Activated CD8-positive, alpha-beta memory T cell treated with anti-CD3 and anti-CD28 coated beads, Interleukin-2, amount 50 U/mL, for 48 hours (primary cell): ENCODE measurements around the gene IGIP.

Experiments
- DNase-seq: peaks from one replicate; pipeline ENCODE4 v3.0.0-alpha.2; 2020

IGIP gene

DNA sequence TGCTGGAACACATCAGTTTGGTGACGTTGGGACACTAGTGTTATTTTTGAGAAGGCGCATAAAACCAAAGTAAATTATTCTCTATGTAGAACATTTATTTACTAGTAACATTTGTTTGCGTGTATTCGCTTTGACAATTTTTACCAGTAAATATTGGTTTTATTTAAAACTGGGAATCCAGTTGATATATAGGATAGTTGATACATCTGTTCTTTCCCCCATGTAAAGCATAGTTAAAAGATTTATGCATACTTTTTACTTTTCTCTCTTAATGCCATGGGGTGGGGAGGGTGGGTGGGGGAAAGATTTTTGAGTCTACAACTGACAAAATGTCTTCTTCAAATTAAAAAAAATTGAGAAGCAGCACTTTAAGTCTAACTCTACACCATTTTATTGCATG is at the start of gene IGIP:
IGIP (plus strand) TSS at position 301 of the 400 bp plus-strand sequence. CDS start 2,540 bp downstream, outside the sequence.
- no peak for DNase-seq

DNA sequence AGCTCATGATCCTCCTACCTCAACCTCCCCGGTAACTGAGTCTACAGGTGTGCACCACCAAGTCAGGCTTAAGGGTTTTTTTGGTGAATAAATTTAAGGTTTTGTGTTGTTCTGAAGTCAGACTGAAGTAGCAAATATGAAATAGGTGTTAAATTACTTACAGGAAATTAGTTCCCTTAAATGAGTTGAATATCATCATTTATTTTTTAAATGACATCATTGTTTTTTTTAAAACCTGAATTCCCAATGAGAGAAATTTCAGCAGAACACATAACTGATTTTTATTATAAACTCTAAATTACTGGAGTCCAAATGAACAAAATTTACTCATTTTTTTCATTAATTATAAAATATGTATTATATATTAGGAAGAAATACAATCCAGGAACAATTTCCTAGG is 49.6 kb upstream of the IGIP start:
- DNase-seq, result no peak

DNA sequence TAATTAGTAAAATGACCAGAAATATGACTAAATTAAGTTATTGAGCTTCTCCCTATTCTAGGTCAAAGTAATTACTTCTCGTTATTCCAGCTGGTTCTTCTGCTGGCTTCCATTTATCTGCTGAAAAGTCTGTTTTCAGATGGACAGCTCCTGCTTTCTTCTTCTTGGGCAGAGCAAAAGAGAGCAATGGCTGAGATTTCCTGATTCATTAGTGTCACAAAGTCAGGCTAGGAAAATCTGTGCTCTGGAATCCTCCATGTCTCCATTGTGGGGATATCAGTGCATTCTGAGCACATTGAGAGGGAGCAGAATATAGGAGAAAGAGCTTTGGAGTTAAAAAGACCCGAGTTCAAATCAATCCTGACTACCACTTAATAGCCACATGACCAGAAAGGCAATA is 48.9 kb upstream of the IGIP start:
- no peak for DNase-seq

DNA sequence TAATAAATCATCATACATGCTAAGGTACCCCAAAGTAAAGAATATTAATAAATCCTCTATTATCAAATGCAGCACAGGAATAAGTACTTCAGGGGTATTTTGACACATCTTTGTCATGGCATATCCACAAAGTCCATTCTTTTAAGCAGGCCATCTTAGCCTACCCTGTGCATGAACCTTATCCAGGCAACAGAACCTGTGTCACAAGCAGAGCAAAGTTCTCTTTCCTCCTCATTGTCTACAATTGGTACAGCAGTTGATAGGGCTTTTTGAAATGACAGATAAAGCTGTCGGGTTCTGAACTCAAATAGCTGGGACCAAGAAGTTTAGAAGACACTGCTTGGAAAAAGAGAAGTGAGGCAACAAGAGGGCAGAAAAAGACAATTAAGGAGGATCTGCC is 42.6 kb upstream of the IGIP start:
- DNase-seq, result no peak

DNA sequence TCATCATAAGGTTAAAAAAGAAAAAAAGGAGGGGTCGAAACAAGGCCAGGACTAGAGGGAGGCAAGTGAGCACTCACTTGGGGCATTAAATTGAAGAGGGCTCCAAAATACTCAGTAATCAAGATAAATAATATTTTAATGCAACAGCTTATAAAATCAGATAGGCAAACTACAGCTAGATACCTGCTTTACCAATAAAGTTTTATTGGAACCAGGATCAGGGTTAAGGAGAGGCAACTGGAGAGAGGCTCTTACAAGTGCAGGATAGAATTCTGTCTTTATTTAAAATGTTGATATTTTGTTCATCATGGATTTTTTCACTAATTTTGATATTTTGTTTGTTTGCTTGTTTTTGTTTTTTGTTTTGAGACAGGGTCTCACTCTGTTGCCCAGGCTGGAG is 42.1 kb upstream of the IGIP start:
- DNase-seq, result no peak

DNA sequence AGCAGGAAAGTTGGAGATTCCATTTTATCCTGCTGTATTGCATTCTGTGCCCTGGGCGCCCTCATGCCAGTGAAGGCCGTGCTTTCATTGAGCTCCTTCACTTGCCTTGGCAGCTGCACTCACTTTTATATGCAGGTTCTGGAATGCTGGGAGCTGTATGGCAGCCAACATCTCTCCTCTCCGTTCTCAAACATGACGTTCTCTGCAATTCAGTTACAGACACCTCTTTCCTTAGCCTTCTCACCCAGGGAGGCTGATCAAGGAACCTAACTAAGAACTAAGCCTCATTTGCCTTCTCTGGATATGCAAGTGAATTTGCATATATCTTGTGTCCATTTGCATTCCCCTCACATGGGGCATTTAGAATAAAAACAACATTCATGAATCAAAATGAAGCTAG is 41.2 kb upstream of the IGIP start:
- DNase-seq, result no peak

DNA sequence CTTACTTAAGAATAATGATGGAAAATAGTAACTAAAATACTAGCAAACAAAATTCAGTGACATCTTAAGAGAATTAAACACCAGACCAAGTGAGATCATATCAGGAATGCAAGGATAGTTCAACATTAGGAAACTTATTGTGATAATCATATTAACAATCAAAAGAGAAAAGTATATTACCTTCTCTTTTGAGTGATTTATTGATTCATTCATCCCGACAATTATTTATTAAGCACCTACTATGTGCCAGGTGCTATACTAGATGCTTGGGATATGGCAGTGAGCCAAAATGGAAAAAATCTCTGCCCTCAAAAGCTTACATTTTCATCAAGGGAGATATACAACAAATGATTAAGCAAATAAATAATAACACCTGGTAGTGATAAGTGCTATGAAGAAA is 35.5 kb upstream of the IGIP start:
- DNase-seq, result no peak

DNA sequence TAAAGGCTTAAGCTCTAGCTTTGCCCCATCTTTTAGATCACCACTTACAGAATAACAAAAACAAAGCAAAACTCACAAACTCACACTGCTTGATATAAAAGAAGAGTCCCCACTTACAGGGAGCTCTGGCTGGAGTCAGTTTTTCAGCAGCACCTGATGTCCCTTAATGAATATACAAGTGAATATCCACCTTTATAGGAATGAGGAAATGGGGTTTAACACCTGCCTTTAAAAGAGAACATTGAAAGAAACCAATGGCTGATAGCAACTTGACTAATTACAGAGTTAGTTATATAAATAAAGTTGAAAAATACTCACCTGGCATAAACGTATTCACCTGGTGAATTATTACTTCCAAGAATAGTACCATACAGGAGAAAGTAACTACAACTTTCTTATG is 32.6 kb upstream of the IGIP start:
- DNase-seq, result no peak

DNA sequence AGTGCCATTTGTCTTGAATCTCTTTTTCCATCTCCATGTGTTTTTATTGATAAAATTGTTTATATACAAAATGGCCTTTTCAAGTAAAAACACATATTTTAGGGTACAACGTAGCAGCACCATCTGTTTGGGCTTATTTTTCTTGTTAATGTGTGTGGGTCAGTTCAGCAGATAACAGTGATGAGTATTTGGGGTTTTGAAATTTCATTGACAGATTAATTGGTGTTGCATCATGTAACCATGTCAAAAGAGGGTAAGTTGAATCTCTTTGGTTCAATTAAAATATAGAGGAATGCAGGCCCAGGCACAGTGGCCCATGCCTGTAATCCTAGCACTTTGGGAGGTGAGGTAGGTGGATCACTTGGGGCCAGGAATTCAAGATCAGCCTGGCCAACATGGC is 31.9 kb upstream of the IGIP start:
- no peak for DNase-seq

DNA sequence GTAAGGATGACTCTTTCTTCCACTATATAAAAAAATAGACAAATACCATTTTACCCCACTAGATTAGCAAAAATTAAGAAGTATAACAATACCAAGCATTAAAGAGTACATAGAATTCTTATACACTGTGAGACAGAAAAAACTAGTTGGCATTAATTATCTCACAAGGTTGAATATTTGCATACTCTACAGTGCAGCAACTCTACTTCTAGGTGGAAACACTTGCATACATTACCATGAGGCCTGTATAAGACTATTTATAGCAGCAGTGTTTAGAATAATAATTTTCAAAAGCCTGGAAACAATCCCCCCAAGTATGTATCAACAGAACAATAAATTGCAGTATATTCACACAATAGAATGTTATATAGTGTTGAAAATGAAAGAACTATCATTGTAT is 30.8 kb upstream of the IGIP start:
- DNase-seq, result no peak

DNA sequence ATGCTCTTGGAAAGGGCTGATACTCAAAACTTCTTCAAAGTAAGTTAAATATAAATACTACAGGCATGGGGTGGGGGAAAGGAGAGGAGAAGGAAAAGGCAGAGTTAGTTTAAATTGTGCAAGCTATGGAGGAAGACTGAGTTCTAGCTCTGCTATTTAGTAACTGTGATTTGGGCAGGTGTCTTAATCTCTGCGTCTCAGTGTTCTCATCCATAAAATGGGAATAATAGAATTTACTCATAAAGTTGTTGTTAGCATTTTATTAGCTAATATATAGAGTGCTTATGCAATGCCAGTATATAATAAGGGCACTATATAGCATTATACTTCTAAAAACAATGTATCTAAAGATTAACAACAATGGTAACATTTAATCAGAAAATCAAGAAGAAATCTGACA is 24.6 kb upstream of the IGIP start:
- DNase-seq, result no peak

DNA sequence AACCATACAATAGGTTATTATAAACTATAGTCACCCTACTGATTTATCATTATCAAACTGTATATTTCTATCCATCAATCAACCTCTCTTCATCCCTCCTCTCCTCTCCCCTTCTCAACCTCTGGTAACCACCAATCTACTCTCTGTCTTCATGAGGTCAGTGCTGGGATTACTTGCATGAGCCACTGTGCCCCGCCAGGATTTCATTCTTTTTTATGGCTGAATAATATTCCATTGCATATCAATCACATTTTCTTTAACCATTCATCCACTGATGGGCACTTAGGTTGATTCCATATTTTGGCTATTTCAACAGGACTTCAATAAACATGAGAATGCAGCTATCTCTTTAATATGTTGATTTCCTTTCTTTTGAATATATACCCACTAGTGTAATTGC is 22.6 kb upstream of the IGIP start:
- DNase-seq, result no peak

DNA sequence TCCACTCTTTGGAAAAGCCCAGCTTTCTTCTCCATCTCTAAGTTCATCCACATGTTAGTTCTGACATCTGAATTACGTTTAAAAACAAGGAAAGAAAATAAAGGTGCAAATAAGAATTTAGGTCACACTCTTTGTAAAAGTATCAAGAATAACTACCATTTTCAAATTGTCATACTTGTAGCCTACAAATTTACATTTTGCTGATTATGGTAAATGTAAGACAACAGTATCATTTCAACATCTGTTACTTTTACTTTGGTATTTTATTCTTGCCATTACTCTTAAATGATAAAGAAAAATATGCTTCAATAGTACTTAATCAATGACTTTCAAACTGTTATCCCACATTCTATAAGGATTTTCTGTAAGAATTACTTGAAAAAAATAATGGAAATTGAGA is 21.6 kb upstream of the IGIP start:
- no peak for DNase-seq

DNA sequence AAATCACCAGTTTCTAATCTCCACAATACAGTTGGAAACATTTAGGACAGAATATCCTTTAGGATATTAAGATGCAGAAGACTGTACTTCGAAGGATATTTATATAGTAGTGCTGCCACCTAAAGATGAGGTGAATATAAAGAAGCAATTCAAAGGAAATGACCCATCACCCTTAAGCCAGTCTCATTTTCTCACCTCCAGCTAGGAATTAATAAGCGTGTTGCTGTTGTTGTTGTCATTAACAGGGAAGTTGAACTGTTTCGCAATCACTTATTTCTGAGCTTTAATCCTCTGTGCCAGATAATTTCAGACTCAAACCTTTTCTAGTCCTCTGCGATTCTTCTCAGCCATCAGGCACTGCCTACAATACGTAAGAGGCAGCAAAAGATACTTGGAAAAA is 19.6 kb upstream of the IGIP start:
- DNase-seq, result no peak

DNA sequence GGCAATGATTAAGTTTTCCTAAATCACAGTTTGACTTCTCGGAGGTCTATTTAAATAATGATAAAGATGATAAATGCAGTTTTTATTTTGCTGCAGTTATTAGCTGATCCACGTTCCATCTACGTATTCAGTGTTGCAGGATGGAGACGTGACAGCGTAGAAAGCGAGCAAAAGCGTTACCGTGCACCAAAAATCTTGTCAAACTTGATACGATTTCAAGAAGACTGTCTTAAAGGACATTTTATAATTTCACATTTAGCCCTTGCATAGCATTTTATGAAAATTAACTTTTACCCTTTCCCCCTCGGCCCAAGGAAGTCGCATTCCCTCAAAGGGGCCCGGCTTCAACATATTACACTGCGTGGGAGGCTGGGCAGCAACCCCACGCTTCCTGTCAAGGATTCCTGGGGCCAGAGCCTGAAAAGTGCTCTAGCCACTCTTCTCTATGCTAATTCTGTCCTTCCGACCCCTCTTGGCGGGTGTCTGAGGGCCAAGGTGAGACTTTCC is 18.9 kb upstream of the IGIP start:
- no peak for DNase-seq

DNA sequence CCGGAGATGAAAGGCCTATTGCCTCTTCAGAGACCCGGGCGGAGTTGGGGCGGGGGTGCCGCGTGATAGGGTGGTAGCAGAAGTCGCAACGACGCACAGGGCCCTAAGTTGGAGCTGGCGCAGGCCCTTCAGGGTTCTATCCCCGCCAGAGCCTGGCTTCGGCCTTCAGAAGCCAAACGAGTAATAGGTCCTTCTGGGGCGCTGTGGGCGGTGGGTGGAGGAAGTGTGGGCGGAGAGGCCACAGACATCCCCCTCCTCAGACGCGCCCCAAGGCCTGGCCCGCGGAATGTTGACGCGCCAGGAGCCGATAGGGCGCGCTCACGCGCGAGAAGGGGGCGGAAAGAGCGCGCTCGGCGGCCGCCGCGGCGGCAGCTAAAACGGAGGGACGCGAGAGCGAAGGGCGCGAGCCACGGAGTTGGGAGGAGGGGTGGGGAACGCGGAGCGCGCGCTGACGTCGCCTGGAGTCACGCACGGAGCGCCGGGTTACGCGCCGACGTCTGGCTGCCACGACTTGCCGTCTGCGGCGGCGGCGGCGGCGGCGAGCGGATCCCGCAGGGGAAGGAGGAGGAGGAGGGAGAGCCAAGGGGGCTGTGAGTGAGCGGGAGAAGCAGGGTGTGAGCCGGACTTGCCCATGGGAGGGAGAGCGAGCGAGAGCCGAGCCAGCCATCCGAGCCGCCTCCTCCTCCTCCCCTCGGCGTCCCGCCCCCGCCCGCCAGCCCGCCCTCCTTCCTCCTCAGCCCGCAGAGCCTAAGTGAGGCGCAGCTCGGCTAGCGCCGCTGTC is 18.2 kb upstream of the IGIP start:
- peak; percentile 95 for DNase-seq

DNA sequence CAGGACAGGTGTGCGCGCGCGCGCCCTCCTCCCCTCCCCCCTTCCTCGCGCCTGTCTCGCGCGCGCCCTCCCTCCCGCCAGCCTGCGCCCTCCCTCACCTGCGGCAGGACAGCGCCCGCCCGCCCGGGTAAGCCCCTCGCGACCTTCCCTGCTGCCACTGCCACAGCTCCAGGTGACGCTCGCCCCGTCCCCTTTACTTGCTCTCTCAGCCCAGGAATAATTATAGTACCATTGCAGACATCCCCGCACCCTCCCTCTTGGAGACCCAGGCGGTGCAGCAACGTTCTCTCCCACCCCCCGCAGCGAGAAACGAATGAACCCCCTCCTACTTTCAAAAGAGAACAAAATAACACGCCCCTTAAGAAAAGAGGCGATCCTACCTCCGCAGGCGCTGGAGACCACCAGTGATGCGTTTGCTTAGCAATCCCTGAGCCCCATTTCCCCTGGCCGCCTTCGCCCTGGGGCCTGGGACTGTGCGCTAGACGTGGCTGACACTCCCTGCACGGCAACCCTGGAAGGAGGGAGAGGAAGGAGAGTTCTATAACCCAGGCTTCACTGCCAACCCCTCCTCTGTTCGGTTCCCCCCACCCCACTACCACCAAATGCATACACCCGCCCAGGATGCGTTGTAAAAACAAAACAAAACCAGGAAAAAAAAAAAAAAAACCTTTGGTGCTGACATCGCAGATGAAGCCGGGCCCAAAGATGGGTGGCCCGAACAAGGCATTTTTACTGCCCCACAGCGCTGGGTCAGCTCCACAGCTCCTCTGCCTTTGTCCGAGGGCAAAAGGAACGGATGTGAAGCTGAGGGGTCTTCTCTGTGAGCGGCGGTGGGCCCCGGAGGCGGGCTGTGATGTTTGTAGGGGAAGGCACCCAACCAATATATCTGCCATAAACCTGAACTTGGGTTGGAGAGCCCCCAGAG is 17.4 kb upstream of the IGIP start:
- peak; percentile 69 for DNase-seq

DNA sequence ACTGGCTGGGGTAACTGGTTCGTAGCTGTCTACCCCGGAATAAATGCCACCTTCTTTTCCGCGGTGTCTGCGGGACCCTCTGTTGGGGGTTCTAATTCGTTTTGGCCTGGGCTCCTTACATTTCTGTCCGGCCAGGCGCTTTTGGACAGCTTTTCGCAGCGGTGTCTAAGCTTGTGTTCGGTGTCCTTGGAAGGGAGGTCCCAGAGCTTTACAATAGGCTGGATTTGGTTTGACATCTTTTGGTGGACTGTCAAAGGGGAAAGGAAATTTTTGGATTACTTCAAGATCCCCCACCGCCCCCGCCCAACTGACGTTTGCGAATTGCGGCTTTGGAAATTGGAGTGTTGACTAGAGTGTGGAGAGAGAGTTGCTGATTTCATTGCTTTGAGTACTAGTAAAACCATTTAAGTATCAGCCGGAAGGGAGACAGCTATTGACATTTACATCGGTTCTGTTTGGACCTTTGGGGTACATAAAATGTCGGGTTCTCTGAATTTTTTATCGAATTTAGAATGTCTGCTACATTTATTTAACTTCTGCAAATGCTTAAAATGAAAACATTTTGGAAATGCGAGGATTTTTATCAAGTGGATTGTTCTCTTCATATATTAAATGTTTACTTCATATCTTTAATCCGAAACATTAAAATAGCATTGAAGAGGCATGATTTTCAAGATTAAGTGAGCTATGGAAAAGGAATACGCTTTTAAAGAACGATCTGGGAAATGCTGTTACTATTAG is 16.5 kb upstream of the IGIP start:
- DNase-seq, result no peak

DNA sequence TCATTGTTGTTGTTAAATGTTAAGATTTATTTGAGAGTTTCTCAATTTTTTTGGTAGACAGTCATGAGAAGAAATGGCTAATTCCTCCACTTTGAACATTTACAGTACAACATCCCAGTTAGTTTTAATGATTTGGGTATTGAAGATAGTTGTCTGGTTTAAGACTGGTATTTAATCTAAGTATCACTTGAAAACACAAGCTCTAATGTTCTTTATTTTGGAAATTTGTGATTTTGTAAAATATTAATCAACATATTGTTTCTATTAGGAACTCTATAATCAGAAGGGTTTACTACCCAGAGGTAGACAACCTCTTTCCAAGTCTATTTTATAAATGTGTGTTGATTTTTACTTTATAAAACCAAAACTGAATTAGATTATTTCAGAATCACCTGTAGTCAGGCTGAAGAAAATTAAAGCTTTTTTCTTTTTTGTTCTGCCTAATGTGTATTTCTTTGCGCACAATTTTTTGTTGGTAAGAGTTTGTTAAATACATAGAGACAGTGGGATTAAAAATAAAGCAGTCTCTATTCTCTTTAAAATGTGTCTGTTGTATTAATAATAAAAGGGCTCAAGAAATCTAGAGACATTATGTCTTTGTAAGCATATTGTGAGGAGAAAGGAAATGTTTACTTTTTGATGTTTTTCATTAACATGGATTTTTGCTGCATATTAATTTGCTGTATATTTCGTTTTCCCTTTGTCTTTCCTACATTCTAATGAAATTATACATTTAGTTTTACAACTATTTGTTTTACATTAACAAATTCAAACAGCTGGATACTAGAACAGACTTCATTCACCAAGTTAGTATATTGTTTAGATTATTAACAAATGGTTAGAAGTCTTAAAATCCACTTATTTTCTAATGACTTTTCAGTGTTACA is 15.7 kb upstream of the IGIP start:
- DNase-seq, result no peak

DNA sequence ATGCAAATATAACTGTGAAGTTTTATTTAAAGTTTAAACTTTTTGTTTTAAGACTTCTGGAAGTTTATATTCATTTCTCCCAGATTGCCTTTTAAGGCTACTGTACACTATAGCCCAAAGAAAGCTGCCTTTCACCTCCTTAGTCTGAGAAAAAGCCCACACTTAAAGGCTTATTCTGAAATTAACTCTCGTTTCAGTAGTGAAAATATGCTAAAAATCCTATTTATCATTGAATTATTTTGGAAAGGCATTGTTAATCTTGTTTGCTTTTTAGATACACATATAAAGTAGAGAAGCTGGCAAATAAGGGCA is 15.1 kb upstream of the IGIP start:
- DNase-seq, result no peak

DNA sequence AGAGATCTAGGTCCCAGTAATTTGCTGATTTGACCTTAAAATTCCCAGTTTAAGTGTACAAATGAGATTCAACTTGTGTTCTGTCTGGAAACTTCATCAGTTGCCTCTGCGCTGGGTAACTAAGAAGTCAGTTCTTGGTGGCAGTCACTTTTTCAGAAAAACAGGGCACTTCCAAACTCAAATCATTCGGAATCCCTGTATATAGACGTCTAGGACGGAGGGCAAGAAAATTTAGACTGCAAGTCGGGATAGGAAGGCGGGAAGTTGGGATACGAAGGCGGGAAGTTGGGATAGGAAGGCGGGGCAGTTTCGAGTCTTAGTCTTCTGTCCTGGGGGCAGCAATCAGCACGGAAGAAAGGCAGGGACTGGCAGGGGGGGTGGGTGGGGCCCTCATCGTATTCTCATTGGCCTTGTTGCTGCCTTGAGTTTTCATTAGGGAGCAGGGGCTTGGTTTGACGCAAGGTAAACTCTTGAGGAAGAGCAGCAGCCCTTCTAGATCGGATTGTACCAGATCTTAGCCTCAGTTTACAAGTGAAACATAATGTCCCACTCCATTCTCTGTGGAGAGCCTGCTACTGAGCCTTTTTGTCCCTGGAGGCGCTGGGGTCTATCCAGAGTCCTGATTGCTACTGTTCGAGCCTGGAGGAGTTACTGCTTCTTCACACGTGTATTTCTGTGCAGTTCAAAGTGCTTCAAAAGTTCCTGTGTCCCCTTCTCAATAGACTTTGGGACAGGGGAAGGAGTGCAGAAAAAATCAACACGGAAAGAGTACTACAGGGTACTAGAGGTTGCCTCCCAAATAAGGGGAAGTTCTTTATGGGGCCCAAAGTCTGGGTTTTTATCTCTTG is 14.5 kb upstream of the IGIP start:
- DNase-seq, result no peak
